HUES48 (cell line): Measurements from ENCODE around the gene APOH.

ENCODE experiments used
- H3K27ac ChIP-seq: one replicate; pipeline ENCODE4 v1.7.0; 2013; ENCODE audit warnings: low read depth, low read length, inconsistent platforms
- H3K27me3 ChIP-seq: 2 replicates; pipeline ENCODE4 v1.6.1; 2013; ENCODE audit warnings: mild to moderate bottlenecking, low read length; ENCODE audit not compliant: control insufficient read depth, insufficient read depth
- H3K36me3 ChIP-seq: 2 replicates; pipeline ENCODE4 v1.6.1; 2013; ENCODE audit warnings: low read length; ENCODE audit not compliant: control insufficient read depth, insufficient read depth
- H3K4me1 ChIP-seq: 2 replicates; pipeline ENCODE4 v1.6.1; 2013; ENCODE audit warnings: mild to moderate bottlenecking, low read length; ENCODE audit not compliant: control insufficient read depth, insufficient read depth
- H3K4me3 ChIP-seq: 2 replicates; pipeline ENCODE4 v1.5.1; 2013; ENCODE audit warnings: mild to moderate bottlenecking, low read depth, low read length
- H3K9ac ChIP-seq: 2 replicates; pipeline ENCODE4 v1.6.1; 2013; ENCODE audit warnings: mild to moderate bottlenecking, low read depth, low read length, moderate library complexity
- H3K9me3 ChIP-seq: 2 replicates; pipeline ENCODE4 v1.6.1; 2013; ENCODE audit warnings: low read length; ENCODE audit not compliant: control insufficient read depth, insufficient read depth

APOH gene

GRCh38 chr17:66191593-66192377 is 37.4 kb downstream of the APOH start, which contains the start of gene CEP112:
Gene CEP112 (minus strand): TSS chr17:66192133.
- H3K4me3 ChIP-seq = peak within 1 kb of the TSS; percentile 82
- no peaks in the 10 kb centered on the region for H3K9me3 ChIP-seq
- H3K27ac ChIP-seq = peak within 1 kb of the TSS; percentile 45
- no peaks in the 10 kb centered on the region for H3K36me3 ChIP-seq
- no peak within 1 kb of the TSS for H3K9ac ChIP-seq
- peaks cover 3% of the 10 kb centered on the region; the same call in 1 of the 2 replicates for H3K4me1 ChIP-seq
- no peaks in the 10 kb centered on the region for H3K27me3 ChIP-seq

GRCh38 chr17:66190738-66191592 is 38.2 kb downstream of the APOH start:
- H3K36me3 ChIP-seq = no peaks in the 10 kb centered on the region
- H3K4me3 ChIP-seq = peak overlapping the region; percentile 82
- no peak overlapping the region for H3K27ac ChIP-seq

GRCh38 chr17:66187718-66188117 is 41.5 kb downstream of the APOH start:
- Histone ChIP-seq H3K9me3 (no peaks in the 10 kb centered on the region), H3K27me3 (no peaks in the 10 kb centered on the region), H3K4me1 (peaks cover 3% of the 10 kb centered on the region; the same call in 1 of the 2 replicates), H3K4me3 (no peak overlapping the region), H3K9ac (no peak overlapping the region), H3K36me3 (no peaks in the 10 kb centered on the region), H3K27ac (no peak overlapping the region)

More at GRCh38 chr17:66190738-66191592, 38.2 kb downstream of the APOH start:
- H3K9me3 ChIP-seq = no peaks in the 10 kb centered on the region
- H3K27me3 ChIP-seq = no peaks in the 10 kb centered on the region
- H3K4me1 ChIP-seq = peaks cover 3% of the 10 kb centered on the region; the same call in 1 of the 2 replicates
- H3K9ac ChIP-seq = no peak overlapping the region

GRCh38 chr17:66185862-66186261 is 43.4 kb downstream of the APOH start:
- H3K4me3 ChIP-seq = no peak overlapping the region
- H3K4me1 ChIP-seq = no peaks in the 10 kb centered on the region
- H3K9ac ChIP-seq = no peak overlapping the region
- H3K9me3 ChIP-seq = no peaks in the 10 kb centered on the region
- no peaks in the 10 kb centered on the region for H3K36me3 ChIP-seq
- H3K27ac ChIP-seq = no peak overlapping the region
- no peaks in the 10 kb centered on the region for H3K27me3 ChIP-seq

GRCh38 chr17:66184392-66184791 is 44.8 kb downstream of the APOH start:
- Histone ChIP-seq H3K9me3 (no peaks in the 10 kb centered on the region), H3K9ac (no peak overlapping the region), H3K27me3 (no peaks in the 10 kb centered on the region)

GRCh38 chr17:66183529-66183928 is 45.7 kb downstream of the APOH start:
- Histone ChIP-seq H3K9ac (no peak overlapping the region), H3K4me1 (no peaks in the 10 kb centered on the region), H3K4me3 (no peak overlapping the region), H3K9me3 (no peaks in the 10 kb centered on the region), H3K36me3 (no peaks in the 10 kb centered on the region), H3K27me3 (no peaks in the 10 kb centered on the region), H3K27ac (no peak overlapping the region)

More at GRCh38 chr17:66184392-66184791, 44.8 kb downstream of the APOH start:
- no peaks in the 10 kb centered on the region for H3K36me3 ChIP-seq
- H3K27ac ChIP-seq = no peak overlapping the region
- no peak overlapping the region for H3K4me3 ChIP-seq
- no peaks in the 10 kb centered on the region for H3K4me1 ChIP-seq

GRCh38 chr17:66178642-66179041 is 50.6 kb downstream of the APOH start:
- Histone ChIP-seq H3K36me3 (no peaks in the 10 kb centered on the region), H3K9ac (no peak overlapping the region), H3K27ac (no peak overlapping the region), H3K4me1 (no peaks in the 10 kb centered on the region), H3K4me3 (no peak overlapping the region), H3K27me3 (no peaks in the 10 kb centered on the region), H3K9me3 (no peaks in the 10 kb centered on the region)

- Histone ChIP-seq H3K27ac (no peak overlapping the region), H3K27me3 (no peaks in the 10 kb centered on the region), H3K9me3 (no peaks in the 10 kb centered on the region), H3K4me3 (no peak overlapping the region), H3K4me1 (no peaks in the 10 kb centered on the region), H3K9ac (no peak overlapping the region), H3K36me3 (no peaks in the 10 kb centered on the region)
Observed at GRCh38 chr17:66177048-66177447, 52.2 kb downstream of the APOH start.

GRCh38 chr17:66175892-66176291 is 53.3 kb downstream of the APOH start:
- Histone ChIP-seq H3K4me3 (no peak overlapping the region), H3K9ac (no peak overlapping the region), H3K27me3 (no peaks in the 10 kb centered on the region), H3K4me1 (no peaks in the 10 kb centered on the region), H3K36me3 (no peaks in the 10 kb centered on the region), H3K27ac (no peak overlapping the region), H3K9me3 (no peaks in the 10 kb centered on the region)

- no peaks in the 10 kb centered on the region for H3K9me3 ChIP-seq
- no peaks in the 10 kb centered on the region for H3K36me3 ChIP-seq
- H3K4me1 ChIP-seq = no peaks in the 10 kb centered on the region
- no peak overlapping the region for H3K9ac ChIP-seq
- no peaks in the 10 kb centered on the region for H3K27me3 ChIP-seq
- H3K27ac ChIP-seq = no peak overlapping the region
- no peak overlapping the region for H3K4me3 ChIP-seq
Observed at GRCh38 chr17:66172691-66173223, 56.5 kb downstream of the APOH start.

GRCh38 chr17:66172144-66172543 is 57.1 kb downstream of the APOH start:
- Histone ChIP-seq H3K36me3 (no peaks in the 10 kb centered on the region), H3K9me3 (no peaks in the 10 kb centered on the region), H3K4me3 (no peak overlapping the region), H3K27me3 (no peaks in the 10 kb centered on the region), H3K27ac (no peak overlapping the region), H3K4me1 (no peaks in the 10 kb centered on the region), H3K9ac (no peak overlapping the region)
